Measurements from ENCODE around the gene RARRES2. TPM values are rescaled to one million over a fixed set of nuclear protein-coding genes. Genes with fewer than 3 reads are reported as not detected.
"Not testable (repeated sequence)": the region's sequence is repeated elsewhere in the genome, so short reads cannot be mapped to it uniquely, and the experiment has no call there.

Gene RARRES2
- total RNA-seq, 2 donors from 2014 or later, result 76.4 to 102 TPM

DNA sequence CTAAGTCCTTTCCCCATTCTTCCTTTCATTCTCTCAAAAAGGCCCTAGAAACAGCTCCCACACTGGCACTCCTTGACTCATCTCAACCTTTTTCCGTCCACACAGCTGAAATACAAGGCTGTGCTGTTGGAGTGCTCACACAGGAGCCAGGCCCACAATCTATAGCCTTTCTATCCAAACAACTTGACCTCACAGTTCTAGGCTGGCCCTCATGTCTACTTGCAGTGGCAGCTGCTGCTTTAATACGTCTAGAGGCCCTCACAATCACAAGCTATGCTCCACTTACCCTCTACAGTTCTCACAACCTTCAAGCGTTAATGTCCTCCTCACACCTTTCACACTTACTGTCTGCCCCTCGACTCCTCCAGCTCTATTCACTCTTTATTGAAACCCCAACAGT, 30.3 kb downstream of the RARRES2 start:
- Histone ChIP-seq H3K27ac (no peak overlapping the region), H3K4me1 (ENCODE audit: control insufficient read depth in 1 of 2, low read depth in 2 of 2) (no peaks in the 10 kb centered on the region), H3K9me3 (no peaks in the 10 kb centered on the region), H3K36me3 (no peaks in the 10 kb centered on the region), H3K4me3 (no peak overlapping the region), H3K27me3 (replicated peaks; ENCODE audit: insufficient read depth) (no peaks in the 10 kb centered on the region)
- DNase-seq (ENCODE audit: low spot score) (no peak), ATAC-seq (ENCODE audit: insufficient number of reproducible peaks, low FRiP score, low read depth) (no peak)
- TF ChIP-seq, protein P1, sequence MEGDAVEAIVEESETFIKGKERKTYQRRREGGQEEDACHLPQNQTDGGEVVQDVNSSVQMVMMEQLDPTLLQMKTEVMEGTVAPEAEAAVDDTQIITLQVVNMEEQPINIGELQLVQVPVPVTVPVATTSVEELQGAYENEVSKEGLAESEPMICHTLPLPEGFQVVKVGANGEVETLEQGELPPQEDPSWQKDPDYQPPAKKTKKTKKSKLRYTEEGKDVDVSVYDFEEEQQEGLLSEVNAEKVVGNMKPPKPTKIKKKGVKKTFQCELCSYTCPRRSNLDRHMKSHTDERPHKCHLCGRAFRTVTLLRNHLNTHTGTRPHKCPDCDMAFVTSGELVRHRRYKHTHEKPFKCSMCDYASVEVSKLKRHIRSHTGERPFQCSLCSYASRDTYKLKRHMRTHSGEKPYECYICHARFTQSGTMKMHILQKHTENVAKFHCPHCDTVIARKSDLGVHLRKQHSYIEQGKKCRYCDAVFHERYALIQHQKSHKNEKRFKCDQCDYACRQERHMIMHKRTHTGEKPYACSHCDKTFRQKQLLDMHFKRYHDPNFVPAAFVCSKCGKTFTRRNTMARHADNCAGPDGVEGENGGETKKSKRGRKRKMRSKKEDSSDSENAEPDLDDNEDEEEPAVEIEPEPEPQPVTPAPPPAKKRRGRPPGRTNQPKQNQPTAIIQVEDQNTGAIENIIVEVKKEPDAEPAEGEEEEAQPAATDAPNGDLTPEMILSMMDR (IDR thresholded peaks at IDR 0.05), result no peak

DNA sequence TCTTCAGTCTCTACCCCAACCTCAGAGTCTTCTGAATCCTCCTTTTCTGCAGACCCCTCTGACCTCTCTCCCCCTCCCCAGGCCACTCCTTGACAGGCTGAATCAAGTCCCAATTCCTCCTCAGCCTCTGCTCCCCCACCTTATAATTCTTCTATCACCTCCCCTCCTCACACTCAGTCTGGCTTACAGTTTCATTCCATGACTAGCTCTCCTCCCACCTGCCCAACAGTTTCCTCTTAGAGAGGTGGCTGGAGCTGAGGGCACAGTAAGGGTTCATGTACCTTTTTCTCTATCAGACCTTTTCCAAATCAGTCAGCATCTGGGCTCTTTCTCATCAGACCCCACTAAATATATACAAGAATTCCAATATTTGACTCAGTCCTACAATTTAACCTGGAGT, 32.9 kb downstream of the RARRES2 start:
- no peaks in the 10 kb centered on the region for H3K27me3 ChIP-seq (replicated peaks; ENCODE audit: insufficient read depth)
- ATAC-seq (ENCODE audit: insufficient number of reproducible peaks, low FRiP score, low read depth) (no peak), DNase-seq (ENCODE audit: low spot score) (no peak)
- no peak overlapping the region for H3K4me3 ChIP-seq
- no peaks in the 10 kb centered on the region for H3K4me1 ChIP-seq (ENCODE audit: control insufficient read depth in 1 of 2, low read depth in 2 of 2)
- H3K27ac ChIP-seq, result no peak overlapping the region
- no peaks in the 10 kb centered on the region for H3K36me3 ChIP-seq
- TF ChIP-seq, protein P1 (IDR thresholded peaks at IDR 0.05), result no peak
- H3K9me3 ChIP-seq, result no peaks in the 10 kb centered on the region

DNA sequence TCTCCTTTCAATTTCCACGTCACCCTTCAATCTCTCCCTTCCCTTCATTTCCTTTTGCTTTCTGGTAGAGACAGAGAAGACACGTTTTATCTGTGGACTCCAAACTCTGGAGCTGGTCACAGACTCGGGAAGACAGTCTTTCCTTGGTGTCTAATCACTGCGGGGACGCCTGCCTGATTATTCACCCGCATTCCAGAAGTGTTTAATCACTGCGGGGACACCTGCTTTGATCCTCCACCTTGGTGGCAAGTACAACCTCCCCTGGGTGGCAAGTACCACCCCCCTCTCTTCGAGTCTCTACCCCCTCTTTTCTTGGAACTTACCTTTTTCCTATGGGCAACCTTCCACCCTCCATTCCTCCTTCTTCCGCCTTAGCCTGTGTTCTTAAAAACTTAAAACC, 33.5 kb downstream of the RARRES2 start:
- Histone ChIP-seq H3K36me3 (no peaks in the 10 kb centered on the region), H3K9me3 (no peaks in the 10 kb centered on the region), H3K27ac (no peak overlapping the region), H3K4me3 (no peak overlapping the region), H3K4me1 (ENCODE audit: control insufficient read depth in 1 of 2, low read depth in 2 of 2) (no peaks in the 10 kb centered on the region), H3K27me3 (replicated peaks; ENCODE audit: insufficient read depth) (no peaks in the 10 kb centered on the region)
- DNase-seq (ENCODE audit: low spot score) (no peak), ATAC-seq (ENCODE audit: insufficient number of reproducible peaks, low FRiP score, low read depth) (no peak)
- TF ChIP-seq, protein P1 (IDR thresholded peaks at IDR 0.05), result no peak

DNA sequence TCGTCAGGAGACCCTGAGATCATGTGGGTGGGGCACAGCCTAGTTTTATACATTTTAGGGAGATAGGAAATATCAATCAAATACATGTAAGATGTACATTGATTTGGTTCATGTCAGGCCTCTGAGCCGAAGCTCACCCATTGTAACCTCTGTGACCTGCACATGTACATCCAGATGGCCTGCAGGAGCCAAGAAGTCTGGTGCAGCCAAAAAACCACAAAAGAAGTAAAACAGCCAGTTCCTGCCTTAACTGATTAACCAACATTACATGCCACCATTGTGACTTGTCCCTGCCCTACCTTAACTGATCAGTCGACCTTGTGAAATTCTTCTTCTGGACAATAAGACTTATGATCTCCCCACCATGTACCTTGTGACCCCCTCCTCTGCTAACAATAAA, 34.3 kb downstream of the RARRES2 start:
- ATAC-seq (ENCODE audit: insufficient number of reproducible peaks, low FRiP score, low read depth) (no peak), DNase-seq (ENCODE audit: low spot score) (no peak)
- Histone ChIP-seq H3K9me3 (no peaks in the 10 kb centered on the region), H3K27ac (no peak overlapping the region), H3K27me3 (replicated peaks; ENCODE audit: insufficient read depth) (no peaks in the 10 kb centered on the region), H3K4me1 (ENCODE audit: control insufficient read depth in 1 of 2, low read depth in 2 of 2) (no peaks in the 10 kb centered on the region), H3K36me3 (no peaks in the 10 kb centered on the region), H3K4me3 (no peak overlapping the region)
- TF ChIP-seq, protein P1 (IDR thresholded peaks at IDR 0.05), result no peak

DNA sequence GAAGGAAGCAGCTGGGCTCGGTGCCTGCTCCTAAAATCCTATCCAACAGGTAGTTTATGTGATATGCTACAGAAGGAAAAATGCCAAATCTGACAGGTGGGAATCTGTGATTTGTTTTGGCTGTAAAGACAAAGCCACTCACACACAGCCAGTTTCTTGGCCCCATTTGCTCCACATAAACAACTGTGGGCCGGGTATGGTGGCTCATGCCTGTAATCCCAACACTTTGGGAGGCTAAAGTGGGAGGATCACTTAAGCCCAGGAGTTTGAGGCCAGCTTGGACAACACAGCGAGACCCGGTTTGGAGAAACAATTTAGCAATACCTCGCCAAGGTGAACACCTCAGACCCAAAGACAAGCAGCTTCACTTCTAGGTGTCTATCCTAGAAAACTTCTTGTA, 35.1 kb downstream of the RARRES2 start:
- H3K27me3 ChIP-seq (replicated peaks; ENCODE audit: insufficient read depth); H3K27ac ChIP-seq; H3K36me3 ChIP-seq; H3K4me3 ChIP-seq; H3K9me3 ChIP-seq; H3K4me1 ChIP-seq (ENCODE audit: control insufficient read depth in 1 of 2, low read depth in 2 of 2); ATAC-seq (ENCODE audit: insufficient number of reproducible peaks, low FRiP score, low read depth); DNase-seq (ENCODE audit: low spot score): not testable (repeated sequence)

DNA sequence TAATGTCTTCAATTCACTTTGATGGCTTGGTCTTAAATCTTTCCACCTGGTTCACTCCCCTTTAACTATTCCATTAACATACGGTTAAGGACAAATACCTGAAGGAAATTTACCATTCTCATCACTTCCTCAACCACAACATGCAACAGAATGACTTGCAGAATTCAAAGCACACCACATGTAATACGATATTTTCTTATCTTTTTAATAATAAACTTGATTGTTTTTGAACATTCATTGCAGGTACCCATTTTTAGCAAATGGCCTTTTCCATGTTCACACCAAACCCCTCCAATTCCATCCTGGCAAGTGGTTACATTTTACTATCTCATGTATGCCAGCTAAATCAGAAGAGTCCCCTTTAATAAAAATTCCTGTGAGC, 35.5 kb downstream of the RARRES2 start:
- not testable (repeated sequence) for H3K4me1 ChIP-seq (ENCODE audit: control insufficient read depth in 1 of 2, low read depth in 2 of 2); H3K9me3 ChIP-seq; H3K27me3 ChIP-seq (replicated peaks; ENCODE audit: insufficient read depth); H3K27ac ChIP-seq; DNase-seq (ENCODE audit: low spot score); ATAC-seq (ENCODE audit: insufficient number of reproducible peaks, low FRiP score, low read depth); H3K36me3 ChIP-seq; H3K4me3 ChIP-seq

DNA sequence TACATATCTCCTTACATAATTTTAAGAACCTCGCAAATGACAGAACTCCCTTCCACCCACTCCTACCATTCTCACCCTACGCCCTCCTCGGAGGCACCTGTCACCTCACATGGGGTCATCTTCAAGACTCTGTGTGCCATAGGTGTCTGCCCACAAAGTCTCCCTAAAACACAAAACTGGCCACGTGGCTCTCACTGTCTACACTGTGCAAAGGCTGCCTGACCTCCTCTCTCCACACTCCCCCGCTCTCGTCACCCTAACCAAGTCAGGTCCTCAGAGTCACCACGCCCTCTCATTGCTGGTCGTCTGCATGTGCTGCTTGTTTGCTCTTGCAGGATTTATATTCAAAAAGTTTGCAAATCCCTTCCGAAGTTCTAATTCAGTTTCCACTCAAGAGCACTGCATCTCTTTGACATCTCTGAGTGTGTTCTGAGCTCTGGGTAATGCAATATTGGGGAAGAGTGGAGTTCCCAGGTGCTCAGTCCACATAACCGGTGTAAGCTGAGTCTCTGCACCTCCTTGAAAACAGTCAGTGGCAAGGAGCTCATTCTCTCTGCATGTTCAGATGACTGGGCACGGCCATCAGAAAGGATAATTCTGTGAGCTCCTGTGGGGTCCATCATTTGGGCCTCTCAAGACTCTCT, 36.0 kb downstream of the RARRES2 start:
- not testable (repeated sequence) for H3K27ac ChIP-seq; H3K36me3 ChIP-seq; H3K27me3 ChIP-seq (replicated peaks; ENCODE audit: insufficient read depth); H3K4me3 ChIP-seq; H3K9me3 ChIP-seq; ATAC-seq (ENCODE audit: insufficient number of reproducible peaks, low FRiP score, low read depth); H3K4me1 ChIP-seq (ENCODE audit: control insufficient read depth in 1 of 2, low read depth in 2 of 2); DNase-seq (ENCODE audit: low spot score)

DNA sequence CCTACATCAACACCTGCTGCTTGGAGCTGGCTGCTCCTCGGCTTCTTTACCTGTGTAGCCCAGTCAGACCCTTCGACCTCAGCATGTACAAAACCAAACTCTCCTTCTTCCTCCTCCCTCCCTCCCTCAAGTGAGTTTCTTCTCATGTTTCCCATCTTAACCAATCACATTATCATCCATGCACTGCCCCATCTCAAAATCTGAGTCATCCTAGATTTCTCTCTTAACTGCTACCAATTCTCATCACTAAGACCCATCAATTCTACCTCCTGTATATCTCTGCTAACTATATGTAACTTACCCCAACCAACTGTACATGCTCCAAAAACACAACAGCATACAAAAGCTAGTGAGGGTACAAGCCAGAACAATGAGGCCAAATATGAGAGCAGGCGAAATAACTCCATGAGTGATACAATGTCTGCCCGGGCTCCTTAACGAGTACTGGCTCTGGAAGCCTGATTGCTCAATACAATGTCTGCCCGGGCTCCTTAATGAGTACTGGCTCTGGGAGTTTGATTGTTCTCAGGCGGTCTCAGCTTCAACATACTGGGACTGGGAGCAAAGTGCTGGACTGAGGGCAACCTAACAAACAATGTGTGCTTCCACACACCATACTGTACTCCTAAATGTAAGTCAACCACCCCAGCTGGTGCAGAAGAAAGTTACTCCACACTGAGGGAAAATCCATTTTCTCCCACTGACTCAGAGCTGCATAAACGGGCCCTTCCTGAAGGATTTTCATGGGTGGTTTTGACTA, 36.8 kb downstream of the RARRES2 start:
- ATAC-seq (ENCODE audit: insufficient number of reproducible peaks, low FRiP score, low read depth); H3K27me3 ChIP-seq (replicated peaks; ENCODE audit: insufficient read depth); H3K4me3 ChIP-seq; H3K9me3 ChIP-seq; H3K4me1 ChIP-seq (ENCODE audit: control insufficient read depth in 1 of 2, low read depth in 2 of 2); H3K36me3 ChIP-seq; DNase-seq (ENCODE audit: low spot score); H3K27ac ChIP-seq: not testable (repeated sequence)

DNA sequence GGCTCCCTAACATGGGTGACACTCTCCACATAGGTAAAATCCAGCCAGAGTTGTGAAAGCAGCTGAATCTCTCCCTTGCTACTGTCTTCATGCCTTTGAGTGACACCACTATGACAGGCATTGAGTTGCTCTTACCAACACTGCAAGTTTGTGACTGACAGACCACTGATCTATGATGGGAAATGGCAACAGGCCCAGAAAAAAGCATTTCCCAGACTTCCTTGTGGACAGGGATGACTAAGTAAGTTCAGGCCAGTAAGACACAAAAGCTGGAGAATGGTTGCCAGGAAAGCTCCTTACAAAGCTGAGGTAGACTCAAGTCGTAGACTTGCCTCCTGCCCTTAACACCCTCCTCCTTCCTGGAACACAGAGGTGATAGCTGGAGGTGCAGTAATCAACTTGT, 38.5 kb downstream of the RARRES2 start:
- not testable (repeated sequence) for H3K27ac ChIP-seq; DNase-seq (ENCODE audit: low spot score); H3K36me3 ChIP-seq; H3K4me3 ChIP-seq; H3K9me3 ChIP-seq; ATAC-seq (ENCODE audit: insufficient number of reproducible peaks, low FRiP score, low read depth); H3K4me1 ChIP-seq (ENCODE audit: control insufficient read depth in 1 of 2, low read depth in 2 of 2); H3K27me3 ChIP-seq (replicated peaks; ENCODE audit: insufficient read depth)

All from thoracic aorta (tissue), 2 donors.